OCI-LY7 (cell line): ENCODE measurements around the gene RAB20. TPM values are rescaled to one million over a fixed set of nuclear protein-coding genes. Genes with fewer than 3 reads are reported as not detected.

ENCODE experiments used
- BruUV-seq: library from RNA; stranded (reverse); fragments of 400-500 nt; replicated peaks from 2 replicates; lab custom pipeline; 2021; lab: Mats Ljungman, UMichigan
- CTCF ChIA-PET: fragments of 300-600 bp; sonication (Branson Sonifier 250); formaldehyde crosslinking; loops from one replicate; lab custom pipeline; 2022; ENCODE audit warnings: antibody characterized with exemption; ENCODE audit not compliant: unreplicated experiment; lab: Charles Lee
- POLR2A ChIA-PET: fragments of 300-600 bp; sonication (Branson Sonifier 250); formaldehyde crosslinking; loops from one replicate; lab custom pipeline; 2022; ENCODE audit warnings: antibody characterized with exemption; lab: Charles Lee
- DNase-seq: peaks from one replicate; pipeline ENCODE4 v3.0.0-alpha.2; 2015; ENCODE audit warnings: low spot score
- H2AFZ ChIP-seq: fragments of 200-600 bp; sonication (generic), shearing (Covaris generic); 2 replicates; pipeline ENCODE4 v1.6.1; 2014; ENCODE audit warnings: mild to moderate bottlenecking, antibody characterized with exemption, low read length, moderate library complexity
- H3K27ac ChIP-seq: fragments of 200-600 bp; sonication (generic); 2 replicates; pipeline ENCODE4 v1.5.1; 2014; ENCODE audit warnings: mixed run types, low read depth, mild to moderate bottlenecking, moderate library complexity, low read length, inconsistent platforms; ENCODE audit not compliant: poor library complexity, severe bottlenecking
- H3K36me3 ChIP-seq: fragments of 200-600 bp; sonication (generic); 2 replicates; pipeline ENCODE4 v1.6.1; 2014; ENCODE audit warnings: mild to moderate bottlenecking, antibody characterized with exemption, low read length, moderate library complexity, mixed read lengths; ENCODE audit not compliant: insufficient read depth
- H3K4me1 ChIP-seq: fragments of 200-600 bp; sonication (generic); 2 replicates; pipeline ENCODE4 v1.5.1; 2014; ENCODE audit warnings: mild to moderate bottlenecking, low read length; ENCODE audit not compliant: insufficient read depth, poor library complexity, severe bottlenecking
- H3K4me2 ChIP-seq: fragments of 200-600 bp; sonication (generic); 2 replicates; pipeline ENCODE4 v1.6.1; 2014; ENCODE audit warnings: mild to moderate bottlenecking, low read length
- H3K4me3 ChIP-seq: fragments of 200-600 bp; sonication (generic); 2 replicates; pipeline ENCODE4 v1.5.1; 2014; ENCODE audit warnings: mild to moderate bottlenecking, low read depth, low read length; ENCODE audit not compliant: poor library complexity, severe bottlenecking
- H3K79me2 ChIP-seq: fragments of 200-600 bp; sonication (generic); 2 replicates; pipeline ENCODE4 v1.6.1; 2016; ENCODE audit warnings: low read depth, mild to moderate bottlenecking, low read length, moderate library complexity, mixed read lengths; ENCODE audit not compliant: insufficient read depth
- H3K9me2 ChIP-seq: fragments of 200-600 bp; sonication (generic); 2 replicates; pipeline ENCODE4 v1.6.1; 2016; ENCODE audit warnings: mild to moderate bottlenecking, low read length, mixed read lengths; ENCODE audit not compliant: insufficient read depth
- H3K9me3 ChIP-seq: fragments of 200-600 bp; sonication (generic); 2 replicates; pipeline ENCODE4 v1.6.1; 2014; ENCODE audit warnings: mild to moderate bottlenecking, mixed run types, low read length, mixed read lengths
- H4K20me1 ChIP-seq: fragments of 200-600 bp; sonication (generic); 2 replicates; pipeline ENCODE4 v1.6.1; 2014; ENCODE audit warnings: mild to moderate bottlenecking, antibody characterized with exemption, low read length, moderate library complexity, mixed read lengths; ENCODE audit not compliant: insufficient read depth
- EZH2phosphoT487 ChIP-seq: fragments of 200-600 bp; sonication (generic); IDR thresholded peaks from 2 replicates; pipeline ENCODE4 v1.6.1; 2018; ENCODE audit warnings: low read depth, borderline replicate concordance, mild to moderate bottlenecking, mixed run types, antibody characterized with exemption, low read length, moderate library complexity, mixed read lengths
- intact Hi-C: fragments of 100-400 bp; cut with micrococcal nuclease; formaldehyde crosslinking; loops from one replicate; pipeline ENCODE4 v1.10.0; 2022; ENCODE audit not compliant: unreplicated experiment
- total RNA-seq, 2 experiments: library from RNA; depleted of rRNA in 1 of 2; stranded (reverse); fragments of >200 nt in 1 of 2; shearing (Covaris generic) in 1 of 2; gene quantifications; 2 replicates each; pipeline ENCODE4 v1.2.3, GENCODE V29; 2014 to 2022
- TF ChIP-seq, protein P1 (sequence below): fragments of 200-600 bp; sonication (generic); conservative IDR thresholded peaks from 2 replicates; pipeline ENCODE4 v1.5.1; 2014; ENCODE audit warnings: mild to moderate bottlenecking, antibody characterized with exemption, low read length, moderate library complexity, mixed read lengths

The RAB20 gene
- total RNA-seq, 2 experiments from 2014 or later = not detected

GRCh38 chr13:110495376-110495775, 66.1 kb downstream of the RAB20 start:
- intact Hi-C loops = no loop called here
- no peaks in the 10 kb centered on the region for H3K36me3 ChIP-seq
- H3K9me2 ChIP-seq = no peaks in the 10 kb centered on the region
- H3K4me2 ChIP-seq = no peak overlapping the region
- POLR2A ChIA-PET = no interaction called here
- H3K9me3 ChIP-seq = no peaks in the 10 kb centered on the region
- CTCF ChIA-PET = no interaction called here
- no peak overlapping the region for H2AFZ ChIP-seq
- H3K79me2 ChIP-seq = no peaks in the 10 kb centered on the region
- BruUV-seq = no TSS peak
- H4K20me1 ChIP-seq = no peaks in the 10 kb centered on the region
- DNase-seq = no peak
- H3K4me3 ChIP-seq = no peak overlapping the region
- no peak overlapping the region for H3K27ac ChIP-seq
- TF ChIP-seq, protein P1, sequence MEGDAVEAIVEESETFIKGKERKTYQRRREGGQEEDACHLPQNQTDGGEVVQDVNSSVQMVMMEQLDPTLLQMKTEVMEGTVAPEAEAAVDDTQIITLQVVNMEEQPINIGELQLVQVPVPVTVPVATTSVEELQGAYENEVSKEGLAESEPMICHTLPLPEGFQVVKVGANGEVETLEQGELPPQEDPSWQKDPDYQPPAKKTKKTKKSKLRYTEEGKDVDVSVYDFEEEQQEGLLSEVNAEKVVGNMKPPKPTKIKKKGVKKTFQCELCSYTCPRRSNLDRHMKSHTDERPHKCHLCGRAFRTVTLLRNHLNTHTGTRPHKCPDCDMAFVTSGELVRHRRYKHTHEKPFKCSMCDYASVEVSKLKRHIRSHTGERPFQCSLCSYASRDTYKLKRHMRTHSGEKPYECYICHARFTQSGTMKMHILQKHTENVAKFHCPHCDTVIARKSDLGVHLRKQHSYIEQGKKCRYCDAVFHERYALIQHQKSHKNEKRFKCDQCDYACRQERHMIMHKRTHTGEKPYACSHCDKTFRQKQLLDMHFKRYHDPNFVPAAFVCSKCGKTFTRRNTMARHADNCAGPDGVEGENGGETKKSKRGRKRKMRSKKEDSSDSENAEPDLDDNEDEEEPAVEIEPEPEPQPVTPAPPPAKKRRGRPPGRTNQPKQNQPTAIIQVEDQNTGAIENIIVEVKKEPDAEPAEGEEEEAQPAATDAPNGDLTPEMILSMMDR = no peak
- no peak for TF ChIP-seq EZH2phosphoT487
- H3K4me1 ChIP-seq = no peaks in the 10 kb centered on the region

GRCh38 chr13:110493613-110494012, 67.9 kb downstream of the RAB20 start:
- Histone ChIP-seq H3K79me2 (no peaks in the 10 kb centered on the region), H4K20me1 (no peaks in the 10 kb centered on the region), H3K4me3 (no peak overlapping the region), H3K4me1 (no peaks in the 10 kb centered on the region), H3K9me3 (no peaks in the 10 kb centered on the region), H3K4me2 (no peak overlapping the region), H3K9me2 (no peaks in the 10 kb centered on the region), H3K27ac (no peak overlapping the region), H2AFZ (no peak overlapping the region), H3K36me3 (no peaks in the 10 kb centered on the region)
- intact Hi-C loops = no loop called here
- BruUV-seq = no TSS peak
- DNase-seq = no peak
- ChIA-PET POLR2A (no interaction called here), CTCF (no interaction called here)
- TF ChIP-seq, protein P1 = no peak
- TF ChIP-seq EZH2phosphoT487 = no peak

- intact Hi-C loops = no loop called here
- no peak for DNase-seq
- POLR2A ChIA-PET = no interaction called here
- no peaks in the 10 kb centered on the region for H3K36me3 ChIP-seq
- no peak overlapping the region for H3K27ac ChIP-seq
- H3K9me3 ChIP-seq = no peaks in the 10 kb centered on the region
- no peak overlapping the region for H3K4me2 ChIP-seq
- H2AFZ ChIP-seq = no peak overlapping the region
- TF ChIP-seq, protein P1 = no peak
- TF ChIP-seq EZH2phosphoT487 = no peak
- H4K20me1 ChIP-seq = no peaks in the 10 kb centered on the region
- no peaks in the 10 kb centered on the region for H3K79me2 ChIP-seq
- no peak overlapping the region for H3K4me3 ChIP-seq
- BruUV-seq = no TSS peak
- H3K4me1 ChIP-seq = no peaks in the 10 kb centered on the region
- H3K9me2 ChIP-seq = no peaks in the 10 kb centered on the region
- CTCF ChIA-PET = no interaction called here
These were observed 68.6 kb downstream of the RAB20 start for GRCh38 chr13:110492679-110493593.
